Jurkat, Clone E6-1 (cell line): ENCODE results near the gene WWOX.
"Not testable (repeated sequence)": the region's sequence is repeated elsewhere in the genome, so short reads cannot be mapped to it uniquely, and the experiment has no call there.

Experiments used
- DNase-seq: peaks from one replicate; pipeline ENCODE4 v3.0.0-alpha.2; 2011; ENCODE audit warnings: low read depth, low spot score
- H3K4me3 ChIP-seq: 2 replicates; pipeline ENCODE4 v1.5.1; 2011; ENCODE audit warnings: mild to moderate bottlenecking, low read length, control low read depth, moderate library complexity

WWOX gene

GRCh38 chr16:79021991-79022630, 922.7 kb downstream of the WWOX start:
- DNase-seq = no peak
- H3K4me3 ChIP-seq = no peak overlapping the region

GRCh38 chr16:79026117-79026516, 926.7 kb downstream of the WWOX start:
- DNase-seq = no peak

GRCh38 chr16:79036541-79036940, 937.1 kb downstream of the WWOX start:
- H3K4me3 ChIP-seq = no peak overlapping the region
- DNase-seq = no peak

More at GRCh38 chr16:79026117-79026516, 926.7 kb downstream of the WWOX start:
- H3K4me3 ChIP-seq = no peak overlapping the region

GRCh38 chr16:79037521-79038373, 938.3 kb downstream of the WWOX start:
- no peak overlapping the region for H3K4me3 ChIP-seq
- no peak for DNase-seq

GRCh38 chr16:79041206-79041605, 941.8 kb downstream of the WWOX start:
- no peak for DNase-seq

GRCh38 chr16:79042141-79042540, 942.7 kb downstream of the WWOX start:
- no peak overlapping the region for H3K4me3 ChIP-seq
- no peak for DNase-seq

More at GRCh38 chr16:79041206-79041605, 941.8 kb downstream of the WWOX start:
- no peak overlapping the region for H3K4me3 ChIP-seq

- no peak overlapping the region for H3K4me3 ChIP-seq
- peak; percentile 40 for DNase-seq
These were observed 943.4 kb downstream of the WWOX start for GRCh38 chr16:79042886-79043285.

- no peak overlapping the region for H3K4me3 ChIP-seq
- DNase-seq = no peak
These were observed 945.7 kb downstream of the WWOX start for GRCh38 chr16:79045191-79045590.

- no peak overlapping the region for H3K4me3 ChIP-seq
- peak; percentile 61 for DNase-seq
These were observed 947.9 kb downstream of the WWOX start for GRCh38 chr16:79047337-79047736.

- DNase-seq = no peak
- H3K4me3 ChIP-seq = no peak overlapping the region
These were observed 949.6 kb downstream of the WWOX start for GRCh38 chr16:79049040-79049439.

- no peak overlapping the region for H3K4me3 ChIP-seq
- DNase-seq = no peak
These were observed 950.6 kb downstream of the WWOX start for GRCh38 chr16:79050063-79050462.

- DNase-seq = no peak
- H3K4me3 ChIP-seq = no peak overlapping the region
These were observed 951.9 kb downstream of the WWOX start for GRCh38 chr16:79051313-79051712.

GRCh38 chr16:79052198-79052597, 952.7 kb downstream of the WWOX start:
- not testable (repeated sequence) for H3K4me3 ChIP-seq, DNase-seq

GRCh38 chr16:79053577-79053976, 954.1 kb downstream of the WWOX start:
- no peak overlapping the region for H3K4me3 ChIP-seq
- DNase-seq = no peak

- H3K4me3 ChIP-seq = no peak overlapping the region
- no peak for DNase-seq
These were observed 954.9 kb downstream of the WWOX start for GRCh38 chr16:79054211-79054984.

- no peak overlapping the region for H3K4me3 ChIP-seq
- no peak for DNase-seq
These were observed 956.0 kb downstream of the WWOX start for GRCh38 chr16:79055251-79055970.

- no peak for DNase-seq
- no peak overlapping the region for H3K4me3 ChIP-seq
These were observed 961.7 kb downstream of the WWOX start for GRCh38 chr16:79061181-79061580.

- DNase-seq = no peak
- H3K4me3 ChIP-seq = no peak overlapping the region
These were observed 962.9 kb downstream of the WWOX start for GRCh38 chr16:79062336-79062735.

GRCh38 chr16:79062821-79063220, 963.4 kb downstream of the WWOX start:
- no peak overlapping the region for H3K4me3 ChIP-seq
- DNase-seq = no peak
